GM19395 (cell line): ENCODE results near the gene ZSWIM3.
"Not testable (repeated sequence)": the region's sequence is repeated elsewhere in the genome, so short reads cannot be mapped to it uniquely, and the experiment has no call there.

Experiments
- ATAC-seq: cut with Tn5 transposase; IDR thresholded peaks from one replicate; pipeline ENCODE4 v1.9.1; 2021; ENCODE audit warnings: mild to moderate bottlenecking, moderate library complexity; ENCODE audit not compliant: unreplicated experiment

Gene ZSWIM3

GRCh38 chr20:45890077-45890984 lies 32.9 kb downstream of the ZSWIM3 start:
- ATAC-seq: no peak

DNA sequence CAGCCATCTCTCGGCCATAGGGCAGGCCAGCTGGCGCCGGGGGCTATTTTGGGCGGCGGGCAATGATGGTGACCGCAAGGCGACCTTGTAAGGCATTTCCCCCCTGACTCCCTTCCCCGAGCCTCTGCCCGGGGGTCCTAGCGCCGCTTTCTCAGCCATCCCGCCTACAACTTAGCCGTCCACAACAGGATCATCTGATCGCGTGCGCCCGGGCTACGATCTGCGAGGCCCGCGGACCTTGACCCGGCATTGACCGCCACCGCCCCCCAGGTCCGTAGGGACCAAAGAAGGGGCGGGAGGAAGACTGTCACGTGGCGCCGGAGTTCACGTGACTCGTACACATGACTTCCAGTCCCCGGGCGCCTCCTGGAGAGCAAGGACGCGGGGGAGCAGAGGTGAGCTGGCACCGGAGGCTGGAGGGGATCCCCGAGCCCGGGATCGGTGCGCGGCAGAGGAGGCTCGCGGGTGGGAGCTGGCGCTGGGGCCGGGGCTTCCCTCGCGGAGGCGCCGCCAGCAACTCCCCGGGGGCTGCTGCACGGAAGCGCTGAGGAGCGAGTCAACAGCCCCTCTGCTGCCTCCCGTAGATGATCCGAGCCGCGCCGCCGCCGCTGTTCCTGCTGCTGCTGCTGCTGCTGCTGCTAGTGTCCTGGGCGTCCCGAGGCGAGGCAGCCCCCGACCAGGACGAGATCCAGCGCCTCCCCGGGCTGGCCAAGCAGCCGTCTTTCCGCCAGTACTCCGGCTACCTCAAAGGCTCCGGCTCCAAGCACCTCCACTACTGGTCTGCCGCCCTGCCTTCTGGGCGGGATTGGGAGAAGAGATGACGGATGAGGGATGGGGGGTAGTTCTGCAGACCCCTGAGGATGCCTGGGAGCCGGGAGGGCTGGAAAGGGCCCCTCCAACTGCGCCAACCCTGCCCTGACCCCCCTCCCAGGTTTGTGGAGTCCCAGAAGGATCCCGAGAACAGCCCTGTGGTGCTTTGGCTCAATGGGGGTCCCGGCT lies 33.9 kb downstream of the ZSWIM3 start, which contains the start of the genes CTSA and NEURL2:
Gene CTSA (plus strand): TSS at position 351 of the 999 bp plus-strand sequence. CDS start 234 bp downstream, at position 585.
Gene NEURL2 (minus strand): TSS at position 224 of the 999 bp plus-strand sequence. CDS start 217 bp downstream, at position 7.
- ATAC-seq: peak; percentile 86

GRCh38 chr20:45892049-45892825 lies 34.8 kb downstream of the ZSWIM3 start:
- no peak for ATAC-seq

DNA sequence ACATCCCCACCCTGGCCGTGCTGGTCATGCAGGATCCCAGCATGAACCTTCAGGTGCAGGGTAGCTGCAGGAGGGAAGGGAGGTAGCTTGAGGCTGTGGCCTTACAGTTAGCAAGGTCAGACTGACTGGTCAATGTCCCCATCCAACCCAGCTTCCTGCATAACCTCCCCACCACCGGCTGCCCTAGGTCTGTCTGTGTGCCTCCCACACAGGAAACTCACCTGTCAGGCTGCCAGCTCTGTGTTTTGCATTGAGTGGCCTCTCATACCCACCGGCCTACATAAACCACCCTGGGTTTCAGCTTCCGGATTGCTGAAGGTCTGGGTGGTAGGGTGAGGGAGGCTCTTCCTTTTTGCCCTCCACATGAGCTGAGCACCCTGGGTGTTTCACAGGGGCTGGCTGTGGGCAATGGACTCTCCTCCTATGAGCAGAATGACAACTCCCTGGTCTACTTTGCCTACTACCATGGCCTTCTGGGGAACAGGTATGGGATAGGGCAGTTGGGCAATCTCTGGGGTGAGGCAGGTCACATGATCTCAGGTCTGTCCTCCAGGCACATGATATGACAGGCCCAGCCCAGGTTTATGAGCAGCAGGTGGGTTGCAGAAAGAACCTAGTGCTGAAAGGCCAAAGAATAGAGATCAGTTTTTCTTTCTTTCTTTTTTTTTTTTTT lies 35.5 kb downstream of the ZSWIM3 start:
- ATAC-seq: no peak

- ATAC-seq: no peak
Observed at GRCh38 chr20:45893831-45894230, 36.4 kb downstream of the ZSWIM3 start.

DNA sequence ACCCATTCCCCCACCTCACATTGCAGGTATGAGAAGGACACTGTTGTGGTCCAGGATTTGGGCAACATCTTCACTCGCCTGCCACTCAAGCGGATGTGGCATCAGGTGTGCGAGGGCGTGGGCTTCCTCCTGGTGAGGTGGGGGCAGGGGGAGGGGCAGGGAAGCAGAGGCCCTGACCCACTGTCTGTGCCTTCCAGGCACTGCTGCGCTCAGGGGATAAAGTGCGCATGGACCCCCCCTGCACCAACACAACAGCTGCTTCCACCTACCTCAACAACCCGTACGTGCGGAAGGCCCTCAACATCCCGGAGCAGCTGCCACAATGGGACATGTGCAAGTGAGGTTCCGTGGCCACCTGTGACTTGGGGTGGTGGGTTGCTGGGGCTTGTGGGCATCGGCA lies 37.4 kb downstream of the ZSWIM3 start:
- ATAC-seq: no peak

DNA sequence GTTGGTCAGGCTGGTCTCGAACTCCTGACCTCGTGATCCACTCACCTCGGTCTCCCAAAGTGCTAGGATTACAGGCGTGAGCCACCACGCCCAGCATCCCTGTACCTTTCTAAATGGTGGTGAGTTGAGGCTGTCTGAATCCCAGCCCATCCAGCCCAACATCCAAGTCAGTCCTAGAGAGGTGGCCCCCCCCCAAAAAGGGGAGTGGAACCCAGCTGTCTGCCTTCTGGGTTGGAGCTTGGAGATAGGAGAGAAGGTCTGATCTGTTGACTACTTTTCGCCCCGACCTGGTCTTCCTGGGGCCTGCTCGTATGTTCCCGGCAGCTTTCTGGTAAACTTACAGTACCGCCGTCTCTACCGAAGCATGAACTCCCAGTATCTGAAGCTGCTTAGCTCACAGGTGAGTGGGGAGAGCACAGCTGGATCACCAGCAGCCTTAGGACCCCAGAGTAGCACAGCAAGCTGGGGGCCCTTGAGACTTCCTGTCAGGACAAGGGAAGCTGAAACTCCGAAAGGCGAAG lies 39.3 kb downstream of the ZSWIM3 start:
- ATAC-seq: no peak

DNA sequence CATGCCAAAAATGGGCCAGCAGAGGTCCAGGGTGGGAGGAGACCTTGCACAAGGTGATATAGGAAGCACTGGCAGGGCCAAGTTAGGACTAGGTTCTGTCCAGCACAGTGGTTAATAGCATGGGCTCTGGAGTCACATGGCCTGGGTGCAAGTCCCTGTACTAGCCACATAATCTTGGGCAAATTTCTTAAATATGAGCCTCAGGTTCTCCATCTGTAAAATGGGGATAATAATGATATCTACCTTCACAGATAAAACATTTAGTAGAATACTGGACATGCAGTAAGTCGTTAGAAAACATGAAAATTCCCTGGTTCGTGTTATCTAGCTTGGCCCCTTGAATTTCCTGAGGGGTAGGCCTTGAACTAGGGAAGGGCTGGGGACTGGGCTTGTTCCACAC lies 39.9 kb downstream of the ZSWIM3 start:
- ATAC-seq: no peak

DNA sequence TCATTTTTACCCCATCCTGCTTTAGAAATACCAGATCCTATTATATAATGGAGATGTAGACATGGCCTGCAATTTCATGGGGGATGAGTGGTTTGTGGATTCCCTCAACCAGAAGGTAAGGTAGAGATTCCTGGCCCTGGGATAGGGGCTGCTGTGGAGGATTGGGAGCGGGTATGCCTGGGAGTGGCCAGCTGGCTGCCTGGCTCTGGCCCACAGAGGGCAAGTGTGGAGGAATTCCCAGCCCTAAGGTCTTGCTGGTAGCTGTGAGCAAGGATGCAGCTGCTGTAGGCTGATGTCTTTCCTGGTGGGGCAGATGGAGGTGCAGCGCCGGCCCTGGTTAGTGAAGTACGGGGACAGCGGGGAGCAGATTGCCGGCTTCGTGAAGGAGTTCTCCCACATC lies 40.3 kb downstream of the ZSWIM3 start:
- ATAC-seq: no peak

DNA sequence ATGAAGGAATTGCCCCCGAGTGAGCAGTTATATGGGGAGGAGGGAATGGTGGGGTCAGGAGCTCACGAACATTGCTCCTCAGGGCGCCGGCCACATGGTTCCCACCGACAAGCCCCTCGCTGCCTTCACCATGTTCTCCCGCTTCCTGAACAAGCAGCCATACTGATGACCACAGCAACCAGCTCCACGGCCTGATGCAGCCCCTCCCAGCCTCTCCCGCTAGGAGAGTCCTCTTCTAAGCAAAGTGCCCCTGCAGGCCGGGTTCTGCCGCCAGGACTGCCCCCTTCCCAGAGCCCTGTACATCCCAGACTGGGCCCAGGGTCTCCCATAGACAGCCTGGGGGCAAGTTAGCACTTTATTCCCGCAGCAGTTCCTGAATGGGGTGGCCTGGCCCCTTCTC lies 40.9 kb downstream of the ZSWIM3 start:
- ATAC-seq: no peak

DNA sequence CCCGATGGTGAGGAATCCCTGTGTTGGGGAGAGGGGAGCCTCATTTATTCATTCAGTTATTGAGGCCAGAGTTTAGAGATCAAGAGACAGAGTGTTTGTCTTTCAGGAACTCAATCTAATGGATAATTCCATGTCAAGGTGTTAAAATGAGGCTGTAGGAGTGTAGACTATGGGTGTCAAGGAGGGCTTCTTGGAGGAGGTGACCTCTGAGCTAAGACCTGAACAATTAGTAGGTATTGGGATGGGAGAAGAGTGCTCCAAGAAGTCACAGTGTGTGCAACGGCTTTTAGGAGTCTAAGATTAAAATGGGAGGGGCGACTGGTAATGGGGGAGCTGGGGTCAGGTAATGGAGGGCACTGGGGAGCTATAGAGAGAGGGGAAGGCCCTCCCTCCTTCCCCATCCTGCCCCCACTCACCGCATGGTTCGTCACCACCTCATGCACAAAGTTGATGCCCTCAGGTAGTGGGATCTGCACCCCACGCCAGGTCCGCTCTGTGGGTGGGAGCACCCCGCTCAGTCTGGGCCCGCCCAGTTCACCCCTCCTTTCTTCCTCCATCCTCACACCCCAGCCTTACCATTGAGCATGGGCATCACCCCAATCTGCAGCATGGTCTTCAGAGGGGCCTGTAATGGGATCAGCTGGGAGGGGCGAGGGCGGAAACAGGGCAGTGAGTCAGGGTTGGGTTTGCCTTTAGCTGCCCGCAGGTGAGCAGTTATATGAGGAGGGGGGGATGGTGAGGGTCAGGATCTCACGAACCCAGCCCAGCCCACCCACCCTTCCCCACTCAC lies 41.8 kb downstream of the ZSWIM3 start:
- no peak for ATAC-seq

DNA sequence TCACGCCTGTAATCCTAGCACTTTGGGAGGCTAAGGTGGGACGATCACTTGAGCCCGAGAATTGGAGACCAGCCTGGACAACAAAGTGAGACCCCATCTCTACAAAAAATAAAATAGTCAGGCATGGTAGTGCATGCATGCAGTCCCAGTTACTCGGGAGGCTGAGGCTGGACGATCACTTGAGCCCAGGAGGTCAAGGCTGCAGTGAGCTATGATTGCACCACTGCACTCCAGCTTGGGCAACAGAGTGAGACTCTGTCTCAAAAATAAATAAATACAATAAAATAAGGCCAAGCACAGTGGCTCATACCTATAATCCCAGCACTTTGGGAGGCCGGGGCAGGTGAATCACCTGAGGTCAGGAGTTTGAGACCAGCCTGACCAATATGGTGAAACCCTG lies 43.9 kb downstream of the ZSWIM3 start:
- not testable (repeated sequence) for ATAC-seq

DNA sequence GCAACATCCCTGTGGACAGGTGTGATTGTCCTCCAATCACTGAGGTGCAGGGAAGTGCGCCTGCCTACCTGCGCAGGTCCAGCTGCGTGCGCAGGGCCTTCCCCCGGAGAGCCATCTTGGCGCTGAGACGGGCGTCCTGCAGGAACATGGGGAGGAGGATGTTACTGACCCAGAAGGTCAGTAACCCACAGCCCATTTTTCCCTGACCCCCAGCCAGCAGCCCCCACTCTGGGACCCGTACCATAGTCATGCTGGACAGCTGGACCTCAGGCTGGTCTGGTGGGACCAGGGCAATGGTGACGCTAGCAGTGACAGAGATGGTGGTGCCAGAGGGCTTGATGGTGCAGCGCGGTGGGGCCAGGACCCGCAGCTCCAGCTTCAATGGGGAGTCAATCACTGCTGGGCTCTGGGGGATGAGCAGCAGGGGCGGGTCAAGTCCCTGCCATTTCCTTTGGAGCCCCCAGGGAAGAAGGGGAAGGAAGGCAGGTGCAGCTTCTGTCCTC lies 44.8 kb downstream of the ZSWIM3 start:
- no peak for ATAC-seq

- ATAC-seq: no peak
Observed at GRCh38 chr20:45904583-45905504, 47.4 kb downstream of the ZSWIM3 start.

DNA sequence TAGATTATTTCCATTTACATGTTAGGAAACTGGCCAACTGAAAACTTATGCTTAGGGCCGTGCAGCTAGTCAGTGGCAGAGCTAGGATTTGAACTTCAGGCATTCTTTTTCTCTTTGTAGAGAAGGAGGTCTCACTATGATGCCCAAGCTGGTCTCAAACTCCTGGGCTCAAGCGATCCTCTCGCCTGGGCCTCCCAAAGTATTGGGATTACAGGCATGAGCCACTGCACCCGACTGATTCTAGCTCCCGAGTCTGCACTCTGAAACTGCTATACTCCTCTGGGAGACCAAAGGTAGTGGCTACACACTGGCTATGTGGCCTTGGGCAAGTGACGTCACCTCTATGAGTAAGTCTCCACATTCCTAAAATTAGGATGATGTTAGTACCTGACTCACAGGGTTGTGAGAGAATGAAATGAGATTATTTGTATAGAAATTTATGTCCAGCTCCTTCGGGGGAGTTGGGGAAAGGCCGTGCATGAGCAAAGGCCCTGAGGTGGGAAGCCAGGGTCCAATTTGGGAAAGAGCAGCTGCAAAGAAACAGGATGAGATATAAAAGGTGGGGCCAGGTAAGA lies 48.2 kb downstream of the ZSWIM3 start:
- ATAC-seq: no peak

- no peak for ATAC-seq
Observed at GRCh38 chr20:45907219-45907948, 50.0 kb downstream of the ZSWIM3 start.

DNA sequence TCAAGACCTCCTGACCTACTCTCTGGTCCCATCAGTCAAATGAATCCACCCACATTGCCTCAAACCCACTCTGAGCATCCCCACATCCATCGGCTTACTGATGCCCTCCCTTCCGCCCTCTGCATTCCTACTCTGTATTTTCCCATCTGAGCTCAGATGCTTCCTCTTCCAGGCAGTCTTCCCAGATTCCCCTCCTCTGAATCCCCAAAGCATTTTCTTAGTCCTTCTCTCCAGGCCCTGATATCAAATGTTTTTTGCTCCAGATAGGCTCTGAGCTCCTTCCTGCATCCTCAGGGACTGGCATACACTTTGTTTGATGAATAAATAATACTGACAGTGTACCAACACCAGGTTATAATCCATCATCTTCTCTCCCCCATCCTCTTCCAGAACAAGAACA lies 50.7 kb downstream of the ZSWIM3 start:
- ATAC-seq: no peak
